HT-29 (cell line): Measurements from ENCODE around the gene LHX5. TPM values are rescaled to one million over a fixed set of nuclear protein-coding genes. Genes with fewer than 3 reads are reported as not detected.

Source experiments
- DNase-seq: peaks from one replicate; pipeline ENCODE4 v3.0.0-alpha.2; 2015; ENCODE audit warnings: low spot score
- total RNA-seq: library from RNA; depleted of rRNA; stranded (reverse); fragments of >200 nt; shearing (Covaris generic); gene quantifications from 2 replicates; pipeline ENCODE4 v1.2.3, GENCODE V29; 2014

LHX5 gene
- total RNA-seq, 1 experiment from 2014 or later: not detected

DNA sequence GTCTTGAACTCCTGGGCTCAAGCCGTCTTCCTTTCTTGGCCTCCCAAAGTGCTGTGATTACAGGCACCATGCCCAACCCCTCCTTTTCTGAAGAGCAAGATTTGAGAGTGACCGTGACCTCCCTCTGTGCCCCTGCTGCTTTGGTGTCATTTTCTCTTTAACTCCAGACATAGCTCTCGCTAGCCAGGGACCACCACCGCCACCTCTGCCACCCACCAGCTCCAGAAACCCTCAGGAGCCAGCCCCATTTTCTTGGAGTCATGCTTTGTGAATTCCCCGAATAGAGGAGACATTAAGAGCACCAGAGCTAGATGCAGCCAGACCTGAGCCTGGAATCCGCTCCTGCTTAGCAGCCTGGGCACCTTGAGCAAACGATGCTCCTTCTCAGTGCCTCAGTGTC is 31.3 kb downstream of the LHX5 start:
- DNase-seq: no peak

DNA sequence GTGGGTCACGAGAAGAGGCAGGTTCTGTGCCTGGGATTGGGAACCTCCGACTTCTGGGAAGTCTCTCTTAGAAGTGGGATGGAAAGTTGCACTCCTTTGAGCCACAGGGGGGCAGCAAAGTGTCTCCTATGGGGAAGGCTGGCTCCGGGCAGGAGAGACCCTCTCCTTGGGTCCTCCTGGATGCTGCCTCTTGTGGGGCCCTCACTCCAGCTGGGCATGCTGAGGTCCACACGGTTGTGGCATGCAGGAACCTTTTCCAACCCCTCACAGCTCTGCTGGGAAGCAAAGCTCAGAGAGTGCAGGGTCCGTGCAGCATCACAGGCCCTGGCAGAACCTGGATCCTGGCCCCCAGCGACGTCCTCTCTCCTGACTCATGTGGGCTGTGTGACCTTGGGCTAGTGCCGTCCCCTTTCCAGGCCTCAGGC is 32.1 kb downstream of the LHX5 start:
- DNase-seq: peak; percentile 41

DNA sequence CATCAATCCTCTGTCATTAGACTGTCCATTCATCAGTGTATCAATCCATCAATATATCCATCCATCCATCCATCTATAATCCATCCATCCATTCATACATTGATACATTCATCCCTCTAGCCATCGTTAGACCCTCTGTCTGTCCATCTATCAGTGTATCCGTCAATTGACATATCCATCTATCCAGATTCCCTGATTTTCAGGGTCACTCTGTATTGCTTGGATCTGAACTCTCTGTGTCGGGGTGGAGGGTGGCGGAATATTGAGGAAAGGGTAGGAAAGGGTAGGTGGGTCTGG is 32.4 kb downstream of the LHX5 start:
- no peak for DNase-seq

DNA sequence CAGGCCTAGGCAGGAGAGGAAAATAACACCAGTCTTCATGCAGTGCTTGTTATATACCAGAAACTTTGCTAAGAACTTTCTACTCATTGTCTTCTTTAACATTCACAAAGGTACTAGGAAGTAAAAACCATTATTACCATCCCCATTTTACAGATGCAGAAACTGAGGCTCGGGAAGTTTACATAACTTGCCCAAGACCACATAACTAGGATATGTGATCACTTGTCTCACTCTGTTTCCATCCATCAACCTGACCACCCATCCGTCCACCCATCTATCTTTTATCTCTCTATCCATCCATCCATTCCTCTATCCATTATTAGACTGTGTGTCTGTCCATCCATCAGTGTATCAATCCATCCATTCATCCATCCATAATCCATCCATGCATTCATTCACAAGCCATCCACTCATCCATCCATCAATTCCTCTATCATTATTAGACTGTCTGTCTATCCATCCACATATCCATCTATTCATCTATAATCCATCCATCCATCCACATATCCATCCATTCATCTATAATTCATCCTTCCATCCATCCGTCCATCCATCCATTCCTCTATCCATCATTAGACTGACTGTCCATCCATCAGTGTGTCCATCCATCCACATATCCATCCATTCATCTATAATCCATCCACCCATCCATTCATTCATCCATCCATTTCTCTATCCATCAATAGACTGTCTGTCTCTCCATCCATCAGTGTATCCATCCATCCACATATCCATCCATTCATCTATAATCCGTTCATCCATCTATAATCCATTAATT is 33.0 kb downstream of the LHX5 start:
- no peak for DNase-seq

DNA sequence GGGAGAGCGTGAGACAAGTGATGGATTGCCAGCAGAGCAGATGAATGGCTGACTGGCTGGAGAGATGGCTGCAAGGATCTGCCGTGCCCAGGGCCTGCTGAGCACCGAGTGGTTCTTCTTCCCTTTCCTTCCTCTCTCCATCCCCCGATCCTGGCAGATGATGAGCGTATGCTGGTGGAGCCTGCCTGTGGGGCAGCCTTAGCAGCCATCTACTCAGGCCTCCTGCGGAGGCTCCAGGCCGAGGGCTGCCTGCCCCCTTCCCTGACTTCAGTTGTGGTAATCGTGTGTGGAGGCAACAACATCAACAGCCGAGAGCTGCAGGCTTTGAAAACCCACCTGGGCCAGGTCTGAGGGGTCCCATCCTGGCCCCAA is 34.0 kb downstream of the LHX5 start:
- DNase-seq: no peak

DNA sequence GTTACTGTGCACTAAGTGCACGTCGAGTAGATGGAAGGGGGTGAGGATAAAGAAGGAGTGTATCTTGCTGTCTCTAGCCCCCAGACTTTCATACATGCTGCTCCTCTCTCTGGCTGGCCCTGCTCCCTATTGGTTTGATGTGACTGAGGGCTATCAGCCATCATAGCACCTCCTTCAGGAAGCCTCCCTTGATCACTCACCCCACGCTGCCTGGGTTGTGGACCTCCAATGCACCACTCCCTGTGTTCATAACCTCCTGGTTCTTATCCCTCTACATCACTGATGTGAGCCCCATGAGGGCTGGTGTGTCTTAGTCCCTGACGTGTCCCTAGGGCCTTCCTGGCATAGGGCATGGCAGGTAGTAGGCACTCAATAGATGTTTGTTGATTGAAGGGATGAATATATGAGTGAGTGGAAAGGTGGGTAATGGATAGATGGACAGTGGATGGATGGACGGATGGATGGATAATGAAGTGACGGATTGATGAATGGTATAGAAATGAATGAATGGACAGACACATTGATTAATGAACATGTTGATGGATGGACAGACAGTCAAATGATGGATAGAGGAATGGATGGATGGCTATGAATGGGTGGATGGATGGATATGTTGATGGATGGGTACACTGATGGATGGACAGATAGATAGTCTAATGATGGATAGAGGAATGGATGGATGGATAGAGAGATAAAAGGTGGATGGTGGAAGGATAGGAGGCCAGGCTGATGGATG is 34.5 kb downstream of the LHX5 start:
- DNase-seq: no peak

DNA sequence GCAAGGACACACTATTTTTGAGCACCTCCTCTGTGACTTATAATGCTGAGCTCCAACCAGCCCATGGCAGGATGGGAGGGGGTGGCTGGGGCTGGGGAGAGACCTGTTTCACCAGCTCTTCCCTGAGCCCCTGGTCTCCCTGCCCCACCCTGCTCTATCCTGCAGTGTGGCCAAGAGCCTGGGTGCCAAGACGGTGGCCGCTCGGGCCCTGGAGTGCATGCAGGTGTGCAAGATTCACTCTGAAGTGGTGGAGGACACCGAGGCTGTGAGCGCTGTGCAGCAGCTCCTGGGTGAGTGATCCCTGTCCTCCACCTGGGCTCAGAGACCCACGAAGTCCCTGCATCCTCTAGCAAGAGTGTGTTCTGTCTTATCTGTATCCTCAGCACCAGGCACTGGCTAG is 35.1 kb downstream of the LHX5 start:
- DNase-seq: no peak

DNA sequence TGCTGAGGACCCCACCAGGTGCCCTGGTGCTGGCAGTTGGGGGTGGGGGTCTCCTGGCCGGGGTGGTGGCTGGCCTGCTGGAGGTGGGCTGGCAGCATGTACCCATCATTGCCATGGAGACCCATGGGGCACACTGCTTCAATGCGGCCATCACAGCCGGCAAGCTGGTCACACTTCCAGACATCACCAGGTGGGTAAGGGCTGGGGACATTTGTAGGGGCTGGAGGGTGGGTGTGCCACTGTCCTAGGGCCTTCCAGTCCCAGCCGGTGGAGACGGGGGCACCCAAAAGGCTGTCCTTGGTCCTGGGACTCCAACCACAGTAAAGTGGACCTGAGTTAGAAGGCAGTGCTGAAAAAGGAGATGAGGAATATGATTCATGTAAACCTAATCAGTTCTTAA is 36.3 kb downstream of the LHX5 start:
- no peak for DNase-seq

DNA sequence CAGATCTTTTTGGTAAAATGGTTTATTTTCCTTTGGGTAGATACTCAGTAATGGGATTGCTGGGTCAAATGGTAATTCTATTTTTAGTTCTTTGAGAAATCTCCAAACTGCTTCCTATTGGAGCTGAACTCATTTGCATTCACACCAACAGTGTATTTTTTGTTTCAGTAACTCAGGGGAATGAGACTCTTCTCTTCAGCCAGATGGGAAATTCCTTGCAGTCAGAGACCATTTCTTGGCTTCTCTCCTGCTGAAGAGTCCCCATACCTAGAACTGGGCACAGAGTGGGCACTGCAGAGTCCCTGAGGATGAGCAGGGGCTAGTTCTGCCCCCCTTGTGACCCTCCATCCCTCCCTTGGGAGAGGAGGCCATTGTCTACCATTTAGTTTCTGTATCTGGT is 38.7 kb downstream of the LHX5 start:
- no peak for DNase-seq

DNA sequence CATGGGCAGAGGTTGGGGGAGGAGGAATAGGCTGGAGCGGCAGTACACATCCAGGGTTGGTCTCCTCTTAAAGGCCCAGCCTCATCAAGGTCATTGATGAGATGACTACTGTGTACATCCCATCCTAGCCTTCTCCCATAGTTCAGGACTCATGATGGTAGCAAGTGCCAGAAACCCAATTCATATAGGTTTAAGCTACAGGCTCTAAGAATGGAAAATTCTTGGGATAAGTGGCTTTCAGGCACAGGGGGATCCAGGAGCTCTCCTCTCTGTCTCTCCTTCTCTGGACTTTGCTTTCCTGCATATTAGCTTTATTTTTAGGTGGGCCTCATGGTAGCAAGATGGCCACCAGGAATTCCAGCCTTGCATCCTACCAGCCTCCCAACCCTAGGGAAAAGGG is 43.2 kb downstream of the LHX5 start:
- no peak for DNase-seq

DNA sequence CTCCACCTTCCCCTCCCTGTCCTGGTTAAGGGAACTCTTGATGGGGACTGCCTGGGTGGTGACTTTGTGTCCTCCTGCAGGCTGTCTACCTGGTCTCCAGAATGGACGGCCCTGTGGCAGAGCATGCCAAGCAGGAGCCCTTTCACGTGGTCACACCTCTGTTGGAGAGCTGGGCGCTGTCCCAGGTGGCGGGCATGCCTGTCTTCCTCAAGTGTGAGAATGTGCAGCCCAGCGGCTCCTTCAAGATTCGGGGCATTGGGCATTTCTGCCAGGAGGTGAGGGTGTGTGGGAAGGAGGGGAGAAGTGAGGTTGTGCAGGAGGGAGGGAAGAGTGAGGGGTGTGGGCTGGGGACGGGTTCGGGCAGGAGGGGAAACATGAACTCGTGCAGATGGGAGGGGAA is 43.8 kb downstream of the LHX5 start:
- no peak for DNase-seq

DNA sequence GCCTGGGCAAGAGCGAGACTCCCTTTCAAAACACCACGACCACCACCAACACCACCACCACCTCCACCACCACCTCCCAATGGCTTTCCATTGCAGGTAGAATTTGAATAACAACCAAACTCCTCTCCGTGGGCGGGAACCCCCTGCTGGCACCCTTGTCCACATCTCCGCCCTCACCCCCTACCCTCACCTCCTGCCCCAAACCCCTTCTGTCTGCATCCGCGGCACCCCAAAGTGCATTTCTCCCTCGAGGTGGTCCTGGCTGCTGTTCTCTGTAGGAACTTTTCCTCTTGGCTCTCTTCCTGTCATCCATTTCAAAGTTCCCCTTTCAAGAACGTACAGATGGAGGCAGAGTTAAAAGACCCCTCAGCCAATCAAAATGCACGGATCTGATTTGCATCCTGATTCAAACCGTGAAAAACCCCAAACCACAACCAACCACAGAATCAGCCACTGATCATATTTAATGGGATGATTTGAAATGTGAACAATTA is 45.7 kb downstream of the LHX5 start:
- DNase-seq: no peak

DNA sequence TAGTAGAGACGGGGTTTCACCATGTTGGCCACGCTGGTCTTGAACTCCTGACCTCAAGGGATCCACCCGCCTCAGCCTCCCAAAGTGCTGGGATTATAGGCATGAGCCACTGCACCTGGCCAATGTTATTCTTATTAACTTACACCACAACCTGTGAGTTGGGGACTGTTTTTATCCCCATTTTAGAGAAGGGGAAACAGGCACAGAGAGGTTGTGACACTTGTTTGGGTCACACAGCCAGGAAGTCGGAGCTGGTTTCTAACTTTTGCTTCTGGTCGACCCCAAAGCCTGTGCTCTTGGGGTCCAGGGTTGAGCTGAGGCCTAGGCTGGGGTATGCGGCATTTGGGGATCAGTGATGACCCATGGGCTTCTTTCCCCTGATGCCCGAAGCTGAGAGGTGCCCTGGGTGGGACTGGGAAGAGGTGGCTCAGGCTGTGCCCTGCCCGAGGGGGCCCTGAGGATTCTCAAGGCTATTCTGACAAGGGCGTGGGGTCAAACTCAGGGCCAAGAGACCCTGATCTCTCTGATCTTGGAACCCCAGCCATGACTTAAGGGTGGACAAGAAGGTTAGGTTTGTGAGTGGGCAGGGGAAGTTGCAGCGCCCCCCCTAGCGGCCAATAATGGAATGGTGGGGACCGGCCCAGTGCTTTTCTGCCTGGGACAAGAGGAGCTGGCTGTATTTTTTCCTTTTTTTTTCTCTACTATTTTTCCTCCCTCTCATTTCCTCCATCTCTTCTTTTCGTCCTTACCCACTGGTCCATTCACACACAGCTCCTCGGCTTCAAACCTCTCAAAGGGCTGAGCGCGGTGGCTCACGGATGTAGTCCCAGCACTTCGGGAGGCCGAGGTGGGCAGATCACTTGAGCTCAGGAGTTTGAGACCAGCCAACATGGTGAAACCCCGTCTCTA is 46.5 kb downstream of the LHX5 start:
- peak; percentile 60 for DNase-seq

DNA sequence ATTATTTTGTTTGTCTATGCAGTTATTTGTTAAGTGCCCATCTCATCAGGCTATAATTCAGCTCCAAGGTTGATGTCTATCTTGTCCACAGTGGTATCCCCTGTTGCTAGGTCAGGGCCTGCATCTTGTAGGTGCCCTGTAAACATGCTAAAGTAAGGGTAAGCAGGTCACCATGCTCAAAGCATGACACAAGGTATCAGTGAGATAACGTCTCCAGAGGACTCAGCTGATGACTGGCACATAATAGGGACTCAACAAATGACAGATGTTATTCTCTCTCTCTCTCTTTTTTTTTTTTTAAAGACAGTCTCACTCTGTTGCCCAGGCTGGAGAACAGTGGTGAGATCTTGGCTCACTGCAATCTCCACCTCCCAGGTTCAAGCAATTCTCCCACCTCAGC is 47.2 kb downstream of the LHX5 start:
- no peak for DNase-seq

DNA sequence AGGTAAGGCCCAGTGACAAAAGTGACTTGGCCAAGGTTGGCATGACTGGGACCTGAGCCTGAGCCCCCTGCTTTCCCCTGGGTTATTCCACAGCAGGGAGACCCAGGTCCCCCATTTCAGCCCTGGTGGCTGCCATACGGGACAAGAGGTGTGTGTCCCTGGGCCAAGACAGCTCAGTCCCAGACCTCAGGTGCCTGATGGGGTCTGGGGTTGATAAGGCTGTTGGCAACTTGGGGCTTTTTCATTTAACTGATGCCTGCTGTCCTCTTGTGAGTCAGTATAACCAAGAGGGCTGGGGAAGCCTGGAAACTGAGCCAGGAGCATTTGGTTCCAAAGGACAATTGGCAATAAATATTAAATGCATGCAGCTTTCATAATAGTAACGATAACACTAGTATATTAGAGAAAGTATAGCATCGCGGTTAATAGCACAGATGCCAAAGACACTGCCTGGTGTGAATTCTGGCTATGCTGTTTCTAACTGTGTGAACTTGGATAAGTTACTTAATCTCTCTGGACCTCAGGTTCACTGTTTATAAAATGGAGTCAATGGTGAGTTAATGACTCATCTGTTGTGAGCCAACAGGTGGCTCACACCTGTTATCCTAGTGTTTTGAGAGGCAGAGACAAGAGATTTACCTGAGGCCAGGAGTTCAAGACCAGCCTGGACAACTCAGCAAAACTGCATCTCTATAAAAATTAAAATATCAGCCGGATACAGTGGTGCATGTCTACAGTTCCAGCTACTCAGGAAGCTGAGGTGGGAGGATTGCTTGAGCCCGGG is 48.6 kb downstream of the LHX5 start:
- DNase-seq: no peak

DNA sequence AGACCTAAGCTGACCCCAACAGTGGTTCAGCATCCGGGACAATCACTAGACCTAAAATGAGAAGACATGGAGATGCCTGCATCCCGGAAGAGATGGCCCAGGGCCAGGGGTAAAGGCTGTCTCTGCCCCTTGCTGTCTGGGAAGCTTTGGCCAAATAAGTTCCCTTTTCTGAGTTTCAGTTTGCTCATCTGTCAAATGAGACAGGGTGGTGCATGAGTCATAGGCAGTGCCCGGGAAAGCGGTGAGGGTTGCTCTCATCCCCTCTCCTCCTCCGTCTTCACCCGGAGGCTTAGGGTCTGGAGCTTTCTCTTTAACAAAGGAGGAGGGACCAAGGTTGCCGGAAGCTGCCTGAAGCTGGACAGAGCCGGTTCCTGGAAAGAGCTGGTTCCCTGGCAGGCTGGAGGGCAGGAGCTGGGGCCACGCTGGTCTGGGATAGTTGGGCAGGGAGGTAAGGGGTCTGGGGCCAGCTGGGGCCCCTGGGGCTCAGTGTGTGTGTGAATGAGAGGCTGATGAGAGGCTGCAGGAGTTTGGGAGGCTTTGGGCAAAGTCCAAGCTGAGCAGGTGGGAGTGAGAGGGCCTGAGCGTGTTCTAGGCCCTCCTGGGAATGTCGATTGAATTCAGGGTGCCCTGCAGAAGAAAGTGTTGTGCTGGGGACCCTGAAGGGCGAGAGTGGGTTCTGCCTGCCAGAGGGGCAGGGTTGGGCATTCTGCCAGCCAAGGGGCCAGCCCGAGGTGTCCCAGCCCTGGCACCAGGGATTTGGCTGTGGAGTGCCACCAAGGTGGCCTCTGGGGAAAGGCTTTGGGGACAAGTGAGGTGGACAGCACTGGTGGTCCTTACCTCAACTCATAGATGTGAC is 49.4 kb downstream of the LHX5 start, which contains the start of gene SDSL:
SDSL (plus strand) TSS at position 351 of the 856 bp plus-strand sequence. CDS start 5,603 bp downstream, outside the sequence.
- DNase-seq: peak; percentile 78

DNA sequence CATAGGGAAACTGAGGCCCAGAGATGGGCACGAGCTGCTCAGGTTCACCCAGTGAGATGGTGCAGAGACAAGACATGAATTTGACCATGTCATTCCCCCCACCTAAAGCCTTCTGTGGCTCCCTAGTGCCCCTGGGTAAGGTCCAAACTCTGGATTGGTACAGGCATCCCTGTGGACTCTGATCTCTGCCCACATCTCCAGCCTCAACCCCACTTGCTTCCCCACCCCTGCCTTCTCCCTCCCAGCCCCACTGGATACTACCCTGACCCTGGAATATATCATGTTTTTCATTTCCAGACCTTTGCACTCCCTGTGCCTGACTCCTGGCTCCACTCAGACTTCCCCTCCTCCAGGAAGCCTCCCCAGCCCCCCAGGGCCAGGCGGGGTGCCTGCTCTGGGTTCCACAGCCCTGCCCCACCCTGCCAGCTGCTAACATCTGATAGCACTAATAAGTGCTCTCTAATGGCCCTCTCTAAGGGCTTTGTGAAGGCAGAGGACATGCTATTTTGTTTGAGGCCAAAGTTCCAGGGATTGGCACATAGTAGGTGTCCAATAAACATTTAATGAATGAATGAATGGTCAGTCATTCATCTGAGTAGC is 50.6 kb downstream of the LHX5 start:
- DNase-seq: no peak

DNA sequence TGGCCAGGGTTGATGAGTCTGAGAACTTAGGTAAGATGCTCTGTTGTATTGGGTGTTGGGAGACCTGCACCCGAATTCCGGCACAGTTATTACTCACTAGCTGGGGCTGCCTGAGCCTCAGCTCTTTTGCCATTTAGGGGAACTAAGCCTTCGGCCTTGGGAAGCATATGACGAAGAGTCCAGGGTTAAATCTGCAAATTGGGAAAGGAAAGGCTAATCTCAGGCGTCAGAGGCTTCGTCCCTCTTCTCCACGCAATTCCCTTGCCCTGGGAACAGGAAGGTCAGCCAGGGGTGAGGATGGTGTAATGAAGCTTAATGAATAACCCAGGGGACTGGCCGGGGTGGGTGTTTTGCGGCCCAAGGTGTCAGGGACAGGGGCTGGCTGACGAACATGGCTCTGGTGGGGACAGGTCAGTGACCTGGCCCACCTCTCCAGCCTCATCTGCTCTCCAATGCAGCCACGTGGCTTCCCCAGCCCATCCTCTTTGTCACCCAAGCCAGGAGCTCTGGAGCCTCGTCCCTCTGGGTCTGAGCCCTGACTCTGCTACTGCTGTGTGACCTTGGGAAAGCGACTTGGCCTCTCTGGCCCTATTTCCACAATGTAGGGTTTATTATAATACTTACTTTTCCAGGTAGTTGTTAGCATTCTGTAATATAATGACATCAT is 53.3 kb downstream of the LHX5 start:
- DNase-seq: no peak

DNA sequence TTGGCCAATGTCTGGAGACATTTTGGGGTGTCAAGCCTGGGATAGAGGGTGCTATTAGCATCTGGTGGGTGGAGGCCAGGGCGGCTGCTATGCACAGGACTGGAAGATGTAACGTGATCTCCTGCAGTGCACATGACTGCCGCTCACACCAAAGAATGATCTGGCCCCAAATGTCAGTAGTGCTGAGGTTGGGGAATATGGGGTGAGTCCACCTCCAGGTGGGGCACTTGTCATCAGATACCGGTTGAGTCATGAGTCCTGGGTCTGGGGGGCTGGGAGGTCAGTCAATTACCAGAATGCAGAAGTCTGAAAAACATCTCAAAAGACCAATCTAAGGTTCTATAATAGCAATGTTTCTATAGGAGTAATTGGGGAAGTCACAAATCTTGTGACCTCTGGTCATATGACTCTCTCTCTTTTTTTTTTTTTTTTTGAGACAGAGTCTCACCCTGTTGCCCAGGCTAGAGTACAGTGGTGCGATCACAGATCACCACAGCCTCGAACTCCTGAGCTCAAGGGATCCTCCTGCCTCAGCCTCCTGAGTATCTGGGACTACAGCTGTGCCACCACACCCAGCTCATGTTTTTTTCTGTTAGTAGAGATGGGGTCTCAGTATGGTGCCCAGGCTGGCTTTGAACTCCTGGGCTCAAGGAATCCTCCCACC is 55.4 kb downstream of the LHX5 start:
- no peak for DNase-seq
